MM.1S (cell line): ENCODE data around the gene WDR19.
"Not testable (repeated sequence)": the region's sequence is repeated elsewhere in the genome, so short reads cannot be mapped to it uniquely, and the experiment has no call there.

ENCODE experiments used
- DNase-seq: peaks from one replicate; pipeline ENCODE4 v3.0.0-alpha.2; 2015
- H2AFZ ChIP-seq: fragments of 300-600 bp; sonication (generic); 2 replicates; pipeline ENCODE4 v1.6.0; 2016; ENCODE audit warnings: antibody characterized with exemption, low read length
- H3F3A ChIP-seq: fragments of 300-600 bp; sonication (generic); 2 replicates; pipeline ENCODE4 v1.6.1; 2016; ENCODE audit warnings: mild to moderate bottlenecking, antibody characterized with exemption, low read length, moderate library complexity, mixed read lengths; ENCODE audit not compliant: insufficient read depth
- H3K27ac ChIP-seq: fragments of 300-600 bp; sonication (generic); 2 replicates; pipeline ENCODE4 v1.5.1; 2016; ENCODE audit warnings: mild to moderate bottlenecking, low read length
- H3K27me3 ChIP-seq: fragments of 300-600 bp; sonication (generic); replicated peaks from 2 replicates; pipeline ENCODE4 v1.6.0; 2016; ENCODE audit warnings: low read length; ENCODE audit not compliant: insufficient read depth
- H3K36me3 ChIP-seq: fragments of 300-600 bp; sonication (generic); replicated peaks from 2 replicates; pipeline ENCODE4 v1.6.1; 2016; ENCODE audit warnings: mild to moderate bottlenecking, low read length, mixed read lengths; ENCODE audit not compliant: insufficient read depth
- H3K4me1 ChIP-seq: fragments of 300-600 bp; sonication (generic); 2 replicates; pipeline ENCODE4 v1.6.1; 2016; ENCODE audit warnings: low read length, mixed read lengths
- H3K4me2 ChIP-seq: fragments of 300-600 bp; sonication (generic); 2 replicates; pipeline ENCODE4 v1.6.0; 2016; ENCODE audit warnings: low read depth, low read length
- H3K4me3 ChIP-seq: fragments of 300-600 bp; sonication (generic); 2 replicates; pipeline ENCODE4 v1.5.1; 2016; ENCODE audit warnings: low read length, mixed read lengths
- H3K79me2 ChIP-seq: fragments of 300-600 bp; sonication (generic); 2 replicates; pipeline ENCODE4 v1.6.1; 2016; ENCODE audit warnings: mixed run types, low read length, mixed read lengths
- H3K9ac ChIP-seq: fragments of 300-600 bp; sonication (generic); 2 replicates; pipeline ENCODE4 v1.6.1; 2016; ENCODE audit warnings: low read length, mixed read lengths
- H3K9me2 ChIP-seq: fragments of 300-600 bp; sonication (generic); replicated peaks from 2 replicates; pipeline ENCODE4 v1.6.1; 2016; ENCODE audit warnings: mild to moderate bottlenecking, low read length, mixed read lengths; ENCODE audit not compliant: insufficient read depth
- H3K9me3 ChIP-seq: fragments of 300-600 bp; sonication (generic); replicated peaks from 2 replicates; pipeline ENCODE4 v1.6.1; 2016; ENCODE audit warnings: mild to moderate bottlenecking, low read length, mixed read lengths; ENCODE audit not compliant: insufficient read depth
- H4K20me1 ChIP-seq: fragments of 300-600 bp; sonication (generic); 2 replicates; pipeline ENCODE4 v1.6.1; 2016; ENCODE audit warnings: mild to moderate bottlenecking, low read length, moderate library complexity, mixed read lengths; ENCODE audit not compliant: insufficient read depth
- CTCF ChIP-seq: fragments of 300-600 bp; sonication (generic); IDR thresholded peaks from 2 replicates; pipeline ENCODE4 v1.5.1; 2016; ENCODE audit warnings: antibody characterized with exemption, low read length, mixed read lengths
- EZH2 ChIP-seq: fragments of 300-600 bp; sonication (generic); optimal IDR thresholded peaks from 2 replicates; pipeline ENCODE3; 2017; ENCODE audit warnings: low read depth, mild to moderate bottlenecking, antibody characterized with exemption, low read length, mixed read lengths
- EZH2phosphoT487 ChIP-seq: fragments of 300-600 bp; sonication (generic); IDR thresholded peaks from 2 replicates; pipeline ENCODE4 v1.6.1; 2018; ENCODE audit warnings: antibody characterized with exemption, low read length

The WDR19 gene

GRCh38 chr4:39259571-39260330, 77.4 kb downstream of the WDR19 start:
- H3F3A ChIP-seq: no peaks in the 10 kb centered on the region
- no peaks in the 10 kb centered on the region for H3K79me2 ChIP-seq
- no peak overlapping the region for H2AFZ ChIP-seq
- no peak overlapping the region for H3K9ac ChIP-seq
- H3K4me2 ChIP-seq: no peak overlapping the region
- H3K4me1 ChIP-seq: no peaks in the 10 kb centered on the region
- no peak for DNase-seq
- no peaks in the 10 kb centered on the region for H4K20me1 ChIP-seq
- TF ChIP-seq CTCF (no peak), EZH2 (no peak), EZH2phosphoT487 (no peak)
- no peak overlapping the region for H3K27ac ChIP-seq
- H3K27me3 ChIP-seq: no peaks in the 10 kb centered on the region
- no peaks in the 10 kb centered on the region for H3K9me3 ChIP-seq
- H3K9me2 ChIP-seq: no peaks in the 10 kb centered on the region
- H3K4me3 ChIP-seq: no peak overlapping the region
- no peaks in the 10 kb centered on the region for H3K36me3 ChIP-seq

DNA sequence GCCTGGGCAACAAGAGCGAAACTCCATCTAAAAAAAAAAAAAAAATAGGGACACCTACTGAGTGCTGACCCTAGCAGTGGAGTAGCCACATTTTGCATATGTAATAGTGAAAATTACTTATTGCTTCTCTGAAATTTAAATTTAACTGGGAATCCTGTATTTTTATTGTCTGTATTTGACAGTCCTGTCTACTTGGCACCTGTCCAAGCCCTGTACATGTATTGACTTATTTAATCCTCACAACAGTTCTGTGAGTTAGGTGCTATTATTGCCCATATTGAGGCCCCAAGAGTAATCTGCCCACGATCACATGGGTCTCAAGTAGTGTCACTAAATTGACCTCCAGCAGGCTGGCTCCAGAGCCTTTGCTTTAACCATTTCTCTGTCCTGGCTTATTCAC, 81.6 kb downstream of the WDR19 start:
- Histone ChIP-seq H4K20me1 (no peaks in the 10 kb centered on the region), H3K27me3 (no peaks in the 10 kb centered on the region), H3K9me3 (no peaks in the 10 kb centered on the region), H3K4me1 (no peaks in the 10 kb centered on the region), H3K4me3 (no peak overlapping the region), H3K9me2 (no peaks in the 10 kb centered on the region), H3F3A (no peaks in the 10 kb centered on the region), H3K79me2 (no peaks in the 10 kb centered on the region), H3K9ac (no peak overlapping the region), H3K27ac (no peak overlapping the region), H3K4me2 (no peak overlapping the region), H3K36me3 (no peaks in the 10 kb centered on the region), H2AFZ (no peak overlapping the region)
- TF ChIP-seq EZH2 (no peak), EZH2phosphoT487 (no peak), CTCF (no peak)
- no peak for DNase-seq

DNA sequence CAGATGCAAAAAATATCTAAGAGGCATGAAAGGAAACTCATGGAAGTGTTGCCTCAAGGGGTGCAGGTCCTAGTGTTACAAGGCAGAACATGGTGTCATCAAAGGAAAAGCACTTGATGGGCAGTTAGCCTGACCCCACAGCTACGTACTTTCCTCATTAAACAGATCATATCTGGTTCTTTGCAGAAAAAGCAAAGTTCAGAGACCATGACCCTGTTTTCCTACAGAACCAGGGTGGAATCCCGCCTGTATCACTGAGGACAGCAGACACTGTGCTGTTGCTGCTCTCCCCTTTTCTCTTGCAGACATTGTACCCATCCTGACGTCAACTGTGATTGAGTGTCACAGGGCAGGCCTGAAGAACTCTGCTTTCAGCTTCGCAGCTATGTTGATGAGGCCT, 92.2 kb downstream of the WDR19 start:
- H3K4me1 ChIP-seq: no peaks in the 10 kb centered on the region
- no peaks in the 10 kb centered on the region for H3F3A ChIP-seq
- H3K9me2 ChIP-seq: no peaks in the 10 kb centered on the region
- H3K79me2 ChIP-seq: no peaks in the 10 kb centered on the region
- TF ChIP-seq EZH2phosphoT487: no peak
- TF ChIP-seq EZH2: no peak
- TF ChIP-seq CTCF: no peak
- no peaks in the 10 kb centered on the region for H3K9me3 ChIP-seq
- H3K4me2 ChIP-seq: no peak overlapping the region
- H3K27ac ChIP-seq: no peak overlapping the region
- no peak for DNase-seq
- no peaks in the 10 kb centered on the region for H3K27me3 ChIP-seq
- no peaks in the 10 kb centered on the region for H3K36me3 ChIP-seq
- no peak overlapping the region for H3K4me3 ChIP-seq
- H4K20me1 ChIP-seq: no peaks in the 10 kb centered on the region
- no peak overlapping the region for H3K9ac ChIP-seq
- H2AFZ ChIP-seq: no peak overlapping the region

DNA sequence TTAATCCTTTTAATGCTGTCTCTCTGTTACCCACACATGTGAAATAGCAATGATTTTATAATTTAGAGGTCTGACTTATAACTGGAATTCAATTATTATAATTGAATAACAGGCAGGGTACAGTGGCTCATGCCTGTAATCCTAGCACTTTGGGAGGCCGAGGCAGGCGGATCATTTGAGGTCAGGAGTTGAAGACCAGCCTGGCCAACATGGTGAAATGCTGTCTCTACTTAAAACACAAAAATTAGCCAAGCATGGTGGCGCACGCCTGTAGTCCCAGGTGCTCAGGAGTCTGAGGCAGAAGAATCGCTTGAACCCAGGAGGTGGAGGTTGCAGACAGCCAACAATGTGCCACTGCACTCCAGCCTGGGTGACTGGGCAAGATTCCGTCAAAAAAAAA, 95.3 kb downstream of the WDR19 start:
- not testable (repeated sequence) for H3K27ac ChIP-seq, H3K9ac ChIP-seq, DNase-seq, H3K9me3 ChIP-seq, H3K36me3 ChIP-seq, H3K79me2 ChIP-seq, H3K9me2 ChIP-seq, H3K4me1 ChIP-seq, H2AFZ ChIP-seq, H3K27me3 ChIP-seq, H3K4me3 ChIP-seq, H3K4me2 ChIP-seq, H3F3A ChIP-seq, H4K20me1 ChIP-seq
